ENCODE data around the gene SLC15A4. TPM values are rescaled to one million over a fixed set of nuclear protein-coding genes. Genes with fewer than 3 reads are reported as not detected.

SLC15A4 gene
- total RNA-seq, 3 donors from 2014 or later, result 38.6 to 64.7 (median 41.0) TPM

- TF ChIP-seq POLR2A (IDR thresholded peaks at IDR 0.05) (no peak), POLR2AphosphoS5 (IDR thresholded peaks at IDR 0.05) (no peak), CTCF (IDR thresholded peaks at IDR 0.05) (no peak)
- intact Hi-C loops (cut with DNase I; ENCODE audit: low total_unique reads), result no loop called here
Observed at GRCh38 chr12:128772249-128772648, 51.5 kb downstream of the SLC15A4 start.

GRCh38 chr12:128771681-128772080 lies 52.1 kb downstream of the SLC15A4 start:
- Histone ChIP-seq H3K4me3 (no peak overlapping the region), H3K9me3 (no peaks in the 10 kb centered on the region), H3K27me3 (peaks cover 0 to 8% of the 10 kb centered on the region in 2 donors), H3K4me1 (no peaks in the 10 kb centered on the region), H3K36me3 (no peaks in the 10 kb centered on the region), H3K27ac (no peak overlapping the region)
- no peak for TF ChIP-seq POLR2AphosphoS5 (IDR thresholded peaks at IDR 0.05)
- no peak for TF ChIP-seq POLR2A (IDR thresholded peaks at IDR 0.05)
- TF ChIP-seq CTCF (IDR thresholded peaks at IDR 0.05), result no peak
- intact Hi-C loops (cut with DNase I; ENCODE audit: low total_unique reads), result no loop called here
- DNase-seq (ENCODE audit: low spot score in 2 of 2), result no peak

More at GRCh38 chr12:128772249-128772648, 51.5 kb downstream of the SLC15A4 start:
- no peaks in the 10 kb centered on the region for H3K9me3 ChIP-seq
- no peak overlapping the region for H3K27ac ChIP-seq
- no peak overlapping the region for H3K4me3 ChIP-seq
- DNase-seq (ENCODE audit: low spot score in 2 of 2), result no peak
- H3K36me3 ChIP-seq, result no peaks in the 10 kb centered on the region
- peaks cover 0 to 3% of the 10 kb centered on the region in 2 donors for H3K27me3 ChIP-seq
- H3K4me1 ChIP-seq, result no peaks in the 10 kb centered on the region

GRCh38 chr12:128767518-128767917 lies 56.2 kb downstream of the SLC15A4 start:
- Histone ChIP-seq H3K27ac (no peak overlapping the region), H3K4me1 (no peaks in the 10 kb centered on the region), H3K27me3 (peaks cover 0 to 28% of the 10 kb centered on the region in 2 donors), H3K9me3 (no peaks in the 10 kb centered on the region), H3K36me3 (no peaks in the 10 kb centered on the region), H3K4me3 (no peak overlapping the region)
- no peak for DNase-seq (ENCODE audit: low spot score in 2 of 2)
- intact Hi-C loops (cut with DNase I; ENCODE audit: low total_unique reads), result loop anchor here (5.0 kb wide), 1 partner anchor 1940 kb away; no protein-coding TSS in a partner anchor
- TF ChIP-seq POLR2AphosphoS5 (IDR thresholded peaks at IDR 0.05) (no peak), POLR2A (IDR thresholded peaks at IDR 0.05) (no peak), CTCF (IDR thresholded peaks at IDR 0.05) (no peak)

- intact Hi-C loops (cut with DNase I; ENCODE audit: low total_unique reads), result loop anchor here (5.0 kb wide), 1 partner anchor 1940 kb away; no protein-coding TSS in a partner anchor
- H3K27me3 ChIP-seq, result peaks cover 0 to 28% of the 10 kb centered on the region in 2 donors
- no peaks in the 10 kb centered on the region for H3K9me3 ChIP-seq
- H3K36me3 ChIP-seq, result no peaks in the 10 kb centered on the region
- TF ChIP-seq CTCF (IDR thresholded peaks at IDR 0.05), result no peak
- no peak for TF ChIP-seq POLR2AphosphoS5 (IDR thresholded peaks at IDR 0.05)
- TF ChIP-seq POLR2A (IDR thresholded peaks at IDR 0.05), result no peak
- H3K4me3 ChIP-seq, result no peak overlapping the region
- no peak for DNase-seq (ENCODE audit: low spot score in 2 of 2)
- H3K4me1 ChIP-seq, result no peaks in the 10 kb centered on the region
- no peak overlapping the region for H3K27ac ChIP-seq
Observed at GRCh38 chr12:128766738-128767501, 56.8 kb downstream of the SLC15A4 start.

GRCh38 chr12:128763395-128763794 lies 60.4 kb downstream of the SLC15A4 start:
- H3K27me3 ChIP-seq, result peaks cover 0 to 28% of the 10 kb centered on the region in 2 donors
- H3K27ac ChIP-seq, result no peak overlapping the region
- no peak for TF ChIP-seq CTCF (IDR thresholded peaks at IDR 0.05)
- no peak for TF ChIP-seq POLR2AphosphoS5 (IDR thresholded peaks at IDR 0.05)
- TF ChIP-seq POLR2A (IDR thresholded peaks at IDR 0.05), result no peak
- H3K4me1 ChIP-seq, result no peaks in the 10 kb centered on the region
- H3K4me3 ChIP-seq, result no peak overlapping the region
- H3K36me3 ChIP-seq, result no peaks in the 10 kb centered on the region
- intact Hi-C loops (cut with DNase I; ENCODE audit: low total_unique reads), result no loop called here
- no peaks in the 10 kb centered on the region for H3K9me3 ChIP-seq
- no peak for DNase-seq (ENCODE audit: low spot score in 2 of 2)

All from breast epithelium (tissue), 4 donors.